GM10248 (cell line): ENCODE results near the gene PI4KB.
A peak's percentile ranks its signal among the peaks of the same experiment; 100 is the strongest.

Source experiments
- CTCF ChIA-PET: fragments of 300-600 bp; sonication (Branson Sonifier 250); formaldehyde crosslinking; extraction: SDS; loops from one replicate; lab custom pipeline; 2021; ENCODE audit warnings: antibody characterized with exemption; lab: Yijun Ruan, JAX
- POLR2A ChIA-PET: fragments of 350-650 bp; sonication (Branson Sonifier 250); formaldehyde crosslinking; extraction: SDS; loops from one replicate; lab custom pipeline; 2020; ENCODE audit warnings: antibody characterized with exemption; lab: Yijun Ruan, JAX
- DNase-seq: peaks from one replicate; pipeline ENCODE4 v3.0.0; 2012; ENCODE audit errors: extremely low spot score
- CTCF ChIP-seq: IDR thresholded peaks from 2 replicates; pipeline ENCODE4 v1.5.1; 2012; ENCODE audit warnings: mild to moderate bottlenecking, low read depth; ENCODE audit errors: extremely low read depth, missing control alignments, control extremely low read depth

PI4KB gene

GRCh38 chr1:151346082-151346768 is 19.0 kb upstream of the PI4KB start:
- no peak for TF ChIP-seq CTCF
- POLR2A ChIA-PET = no interaction called here
- CTCF ChIA-PET = interaction anchor here (1.4 to 2.3 kb wide), 2 partner anchors 10 to 45 kb away, joined by 4 to 7 read pairs; no protein-coding TSS in a partner anchor
- DNase-seq = no peak

- TF ChIP-seq CTCF = no peak
- POLR2A ChIA-PET = no interaction called here
- no peak for DNase-seq
- CTCF ChIA-PET = interaction anchor here (0.7 to 2.3 kb wide), 8 partner anchors 9 to 66 kb away, joined by 3 to 7 read pairs (median 4); no protein-coding TSS in a partner anchor
Observed at GRCh38 chr1:151344291-151344690, 17.1 kb upstream of the PI4KB start.

GRCh38 chr1:151343587-151343986 is 16.4 kb upstream of the PI4KB start:
- DNase-seq = no peak
- CTCF ChIA-PET = interaction anchor here (0.7 to 1.8 kb wide), 5 partner anchors 10 to 62 kb away, joined by 3 to 5 read pairs (median 4); no protein-coding TSS in a partner anchor
- POLR2A ChIA-PET = no interaction called here
- no peak for TF ChIP-seq CTCF

- ChIA-PET CTCF (interaction anchor here (0.9 to 7.0 kb wide), 5 partner anchors 11 to 61 kb away, joined by 3 to 173 read pairs (median 67); partner anchors contain the start of gene PI4KB), POLR2A (no interaction called here)
Observed at GRCh38 chr1:151342569-151342968, 15.4 kb upstream of the PI4KB start.

GRCh38 chr1:151342021-151342420 is 14.8 kb upstream of the PI4KB start:
- no peak for TF ChIP-seq CTCF
- no peak for DNase-seq
- POLR2A ChIA-PET = no interaction called here
- CTCF ChIA-PET = interaction anchor here (1.2 to 7.0 kb wide), 7 partner anchors 11 to 66 kb away, joined by 4 to 173 read pairs (median 67); partner anchors contain the start of gene PI4KB

More at GRCh38 chr1:151342569-151342968, 15.4 kb upstream of the PI4KB start:
- no peak for DNase-seq
- no peak for TF ChIP-seq CTCF

GRCh38 chr1:151340870-151341754 is 13.9 kb upstream of the PI4KB start:
- ChIA-PET CTCF (interaction anchor here (0.5 to 7.0 kb wide), 38 partner anchors 12 to 1092 kb away, joined by 3 to 173 read pairs (median 4); partner anchors contain the start of genes MINDY1, PI4KB, PSMB4 and PSMD4), POLR2A (interaction anchor here (0.6 to 1.3 kb wide), 6 partner anchors 12 to 713 kb away, joined by 3 to 6 read pairs (median 4); partner anchors contain the start of genes PI4KB and ZNF687)
- peak; percentile 62 for DNase-seq
- peak; percentile 64 for TF ChIP-seq CTCF
